ENCODE results near the gene ADGRB2.

ADGRB2 gene

GRCh38 chr1:31765041-31765467, 914 bp upstream of the ADGRB2 start:
- H4K91ac ChIP-seq (ENCODE audit: low read length), result no peak overlapping the region
- 46% methylated on average over 5 of the region's 5 CpGs for WGBS
- H2AK5ac ChIP-seq (ENCODE audit: low read length, severe bottlenecking), result no peak overlapping the region

GRCh38 chr1:31763671-31764311, 349 bp downstream of the ADGRB2 start:
- under 1% methylated on average over 21 of the region's 93 CpGs for WGBS

More at GRCh38 chr1:31765041-31765467, 914 bp upstream of the ADGRB2 start:
- Histone ChIP-seq H3K4ac (ENCODE audit: low read depth in 1 of 2, low read length in 2 of 2) (no peak overlapping the region), H2AFZ (ENCODE audit: low read depth, low read length) (no peak overlapping the region), H2BK120ac (ENCODE audit: low read depth, low read length) (no peak overlapping the region), H2BK12ac (ENCODE audit: low read length in 2 of 2) (no peak overlapping the region), H3K18ac (ENCODE audit: low read depth in 1 of 2, low read length in 2 of 2) (no peak overlapping the region), H3K36me3 (ENCODE audit: control insufficient read depth in 1 of 2, insufficient read depth in 2 of 2, low read depth in 1 of 2, low read length in 2 of 2) (no peaks in the 10 kb centered on the region), H3K27ac (ENCODE audit: low read length, poor library complexity, severe bottlenecking) (no peak overlapping the region), H3K14ac (ENCODE audit: low read length in 2 of 2) (no peak overlapping the region), H2BK15ac (ENCODE audit: low read depth, poor library complexity, severe bottlenecking) (no peak overlapping the region), H3K4me2 (ENCODE audit: low read length, poor library complexity, severe bottlenecking) (no peak overlapping the region), H3K9me3 (ENCODE audit: control insufficient read depth, low read length) (no peaks in the 10 kb centered on the region), H3K23ac (ENCODE audit: low read length in 2 of 2) (peak overlapping the region in 1 of 2 experiments; percentile 0), H3K79me1 (replicated peaks; ENCODE audit: low read length, poor library complexity, severe bottlenecking) (no peaks in the 10 kb centered on the region), H3K4me1 (ENCODE audit: control insufficient read depth, insufficient read depth, low read depth, low read length) (peaks cover 71% of the 10 kb centered on the region), H4K8ac (ENCODE audit: low read length) (no peak overlapping the region), H3K9ac (ENCODE audit: low read length) (no peak overlapping the region), H3K4me3 (ENCODE audit: insufficient read depth in 1 of 2, low read depth in 1 of 2, low read length in 2 of 2) (peak overlapping the region in 1 of 2 experiments; percentile 71), H3K27me3 (ENCODE audit: control insufficient read depth in 1 of 2, insufficient read depth in 1 of 2, low read length in 2 of 2) (peaks cover 27 to 45% of the 10 kb centered on the region in 2 experiments), H2BK5ac (ENCODE audit: low read depth, low read length, poor library complexity, severe bottlenecking) (no peak overlapping the region)
- DNase-seq, result no peak

GRCh38 chr1:31762726-31763670, 1.1 kb downstream of the ADGRB2 start:
- Histone ChIP-seq H2AFZ (ENCODE audit: low read depth, low read length) (peak overlapping the region; percentile 33), H3K27me3 (ENCODE audit: control insufficient read depth in 1 of 2, insufficient read depth in 1 of 2, low read length in 2 of 2) (peaks cover 17 to 25% of the 10 kb centered on the region in 2 experiments), H2BK5ac (ENCODE audit: low read depth, low read length, poor library complexity, severe bottlenecking) (no peak overlapping the region), H2BK12ac (ENCODE audit: low read length in 2 of 2) (peak overlapping the region; percentile 45 to 49), H4K91ac (ENCODE audit: low read length) (no peak overlapping the region), H3K23ac (ENCODE audit: low read length in 2 of 2) (peak overlapping the region in 1 of 2 experiments; percentile 70), H3K4ac (ENCODE audit: low read depth in 1 of 2, low read length in 2 of 2) (peak overlapping the region in 1 of 2 experiments; percentile 26), H3K79me1 (replicated peaks; ENCODE audit: low read length, poor library complexity, severe bottlenecking) (no peaks in the 10 kb centered on the region), H3K36me3 (ENCODE audit: control insufficient read depth in 1 of 2, insufficient read depth in 2 of 2, low read depth in 1 of 2, low read length in 2 of 2) (no peaks in the 10 kb centered on the region), H3K9me3 (ENCODE audit: control insufficient read depth, low read length) (no peaks in the 10 kb centered on the region), H3K4me2 (ENCODE audit: low read length, poor library complexity, severe bottlenecking) (peak overlapping the region; percentile 94), H3K27ac (ENCODE audit: low read length, poor library complexity, severe bottlenecking) (no peak overlapping the region), H3K14ac (ENCODE audit: low read length in 2 of 2) (peak overlapping the region in 1 of 2 experiments; percentile 62), H3K18ac (ENCODE audit: low read depth in 1 of 2, low read length in 2 of 2) (peak overlapping the region; percentile 56 to 82), H2BK120ac (ENCODE audit: low read depth, low read length) (no peak overlapping the region), H3K4me3 (ENCODE audit: insufficient read depth in 1 of 2, low read depth in 1 of 2, low read length in 2 of 2) (peak overlapping the region; percentile 52 to 81), H3K9ac (ENCODE audit: low read length) (peak overlapping the region; percentile 65), H2BK15ac (ENCODE audit: low read depth, poor library complexity, severe bottlenecking) (no peak overlapping the region), H2AK5ac (ENCODE audit: low read length, severe bottlenecking) (no peak overlapping the region), H4K8ac (ENCODE audit: low read length) (peak overlapping the region; percentile 45), H3K4me1 (ENCODE audit: control insufficient read depth, insufficient read depth, low read depth, low read length) (peaks cover 64% of the 10 kb centered on the region)
- peak; percentile 67 for DNase-seq
- WGBS, result 1% methylated on average over 55 of the region's 60 CpGs

More at GRCh38 chr1:31763671-31764311, 349 bp downstream of the ADGRB2 start:
- H4K91ac ChIP-seq (ENCODE audit: low read length), result no peak overlapping the region
- peak overlapping the region in 1 of 2 experiments; percentile 64 for H3K18ac ChIP-seq (ENCODE audit: low read depth in 1 of 2, low read length in 2 of 2)
- no peaks in the 10 kb centered on the region for H3K79me1 ChIP-seq (replicated peaks; ENCODE audit: low read length, poor library complexity, severe bottlenecking)
- peaks cover 24 to 33% of the 10 kb centered on the region in 2 experiments for H3K27me3 ChIP-seq (ENCODE audit: control insufficient read depth in 1 of 2, insufficient read depth in 1 of 2, low read length in 2 of 2)
- no peak overlapping the region for H4K8ac ChIP-seq (ENCODE audit: low read length)
- peak overlapping the region; percentile 65 for H3K9ac ChIP-seq (ENCODE audit: low read length)
- H3K4me2 ChIP-seq (ENCODE audit: low read length, poor library complexity, severe bottlenecking), result peak overlapping the region; percentile 94
- peak overlapping the region in 1 of 2 experiments; percentile 41 for H3K14ac ChIP-seq (ENCODE audit: low read length in 2 of 2)
- H2BK120ac ChIP-seq (ENCODE audit: low read depth, low read length), result no peak overlapping the region
- no peak overlapping the region for H3K23ac ChIP-seq (ENCODE audit: low read length in 2 of 2)
- peak overlapping the region; percentile 63 to 81 for H3K4me3 ChIP-seq (ENCODE audit: insufficient read depth in 1 of 2, low read depth in 1 of 2, low read length in 2 of 2)
- H3K9me3 ChIP-seq (ENCODE audit: control insufficient read depth, low read length), result no peaks in the 10 kb centered on the region
- no peak for DNase-seq
- H2BK15ac ChIP-seq (ENCODE audit: low read depth, poor library complexity, severe bottlenecking), result no peak overlapping the region
- peak overlapping the region in 1 of 2 experiments; percentile 24 for H3K4ac ChIP-seq (ENCODE audit: low read depth in 1 of 2, low read length in 2 of 2)
- H2BK12ac ChIP-seq (ENCODE audit: low read length in 2 of 2), result peak overlapping the region in 1 of 2 experiments; percentile 72
- peaks cover 69% of the 10 kb centered on the region for H3K4me1 ChIP-seq (ENCODE audit: control insufficient read depth, insufficient read depth, low read depth, low read length)
- H3K27ac ChIP-seq (ENCODE audit: low read length, poor library complexity, severe bottlenecking), result no peak overlapping the region
- no peaks in the 10 kb centered on the region for H3K36me3 ChIP-seq (ENCODE audit: control insufficient read depth in 1 of 2, insufficient read depth in 2 of 2, low read depth in 1 of 2, low read length in 2 of 2)
- no peak overlapping the region for H2BK5ac ChIP-seq (ENCODE audit: low read depth, low read length, poor library complexity, severe bottlenecking)
- H2AFZ ChIP-seq (ENCODE audit: low read depth, low read length), result peak overlapping the region; percentile 62
- no peak overlapping the region for H2AK5ac ChIP-seq (ENCODE audit: low read length, severe bottlenecking)

- Histone ChIP-seq H3K4ac (ENCODE audit: low read depth in 1 of 2, low read length in 2 of 2) (no peak overlapping the region), H3K14ac (ENCODE audit: low read length in 2 of 2) (no peak overlapping the region)
These were observed 1.8 kb downstream of the ADGRB2 start for GRCh38 chr1:31762323-31762722.

More at GRCh38 chr1:31762323-31762722, 1.8 kb downstream of the ADGRB2 start:
- Histone ChIP-seq H3K79me1 (replicated peaks; ENCODE audit: low read length, poor library complexity, severe bottlenecking) (no peaks in the 10 kb centered on the region), H3K4me2 (ENCODE audit: low read length, poor library complexity, severe bottlenecking) (peak overlapping the region; percentile 94), H3K27ac (ENCODE audit: low read length, poor library complexity, severe bottlenecking) (no peak overlapping the region), H3K18ac (ENCODE audit: low read depth in 1 of 2, low read length in 2 of 2) (peak overlapping the region; percentile 19 to 67), H2AFZ (ENCODE audit: low read depth, low read length) (no peak overlapping the region), H2BK5ac (ENCODE audit: low read depth, low read length, poor library complexity, severe bottlenecking) (no peak overlapping the region), H2AK5ac (ENCODE audit: low read length, severe bottlenecking) (peak overlapping the region; percentile 62), H3K36me3 (ENCODE audit: control insufficient read depth in 1 of 2, insufficient read depth in 2 of 2, low read depth in 1 of 2, low read length in 2 of 2) (no peaks in the 10 kb centered on the region), H3K4me3 (ENCODE audit: insufficient read depth in 1 of 2, low read depth in 1 of 2, low read length in 2 of 2) (peak overlapping the region in 1 of 2 experiments; percentile 81), H2BK12ac (ENCODE audit: low read length in 2 of 2) (peak overlapping the region in 1 of 2 experiments; percentile 17), H3K9me3 (ENCODE audit: control insufficient read depth, low read length) (no peaks in the 10 kb centered on the region), H3K9ac (ENCODE audit: low read length) (peak overlapping the region; percentile 11), H4K8ac (ENCODE audit: low read length) (no peak overlapping the region), H3K27me3 (ENCODE audit: control insufficient read depth in 1 of 2, insufficient read depth in 1 of 2, low read length in 2 of 2) (peaks cover 17 to 18% of the 10 kb centered on the region in 2 experiments), H2BK120ac (ENCODE audit: low read depth, low read length) (no peak overlapping the region), H3K4me1 (ENCODE audit: control insufficient read depth, insufficient read depth, low read depth, low read length) (peaks cover 59% of the 10 kb centered on the region), H3K23ac (ENCODE audit: low read length in 2 of 2) (no peak overlapping the region), H4K91ac (ENCODE audit: low read length) (peak overlapping the region; percentile 28), H2BK15ac (ENCODE audit: low read depth, poor library complexity, severe bottlenecking) (no peak overlapping the region)
- DNase-seq, result no peak
- WGBS, result 45% methylated on average over 7 of the region's 7 CpGs

Measured in mesenchymal stem cell (in vitro differentiated cells and primary cell).